Urinary bladder (tissue), 4 donors: ENCODE measurements around the gene NEO1. TPM values are rescaled to one million over a fixed set of nuclear protein-coding genes. Genes with fewer than 3 reads are reported as not detected.
"Not testable (repeated sequence)": the region's sequence is repeated elsewhere in the genome, so short reads cannot be mapped to it uniquely, and the experiment has no call there.

Experiments
- DNase-seq: peaks from one replicate; pipeline ENCODE4 v3.0.0-alpha.2; 2015; ENCODE audit errors: extremely low spot score
- H3K27ac ChIP-seq: one replicate; pipeline ENCODE4 v1.5.1; 2013; ENCODE audit warnings: low read depth, mild to moderate bottlenecking, moderate library complexity
- H3K36me3 ChIP-seq: one replicate; pipeline ENCODE4 v1.6.1; 2013; ENCODE audit warnings: mild to moderate bottlenecking, moderate library complexity; ENCODE audit not compliant: insufficient read depth
- H3K4me1 ChIP-seq: one replicate; pipeline ENCODE4 v1.6.1; 2013; ENCODE audit warnings: mild to moderate bottlenecking, moderate library complexity; ENCODE audit not compliant: insufficient read depth
- H3K4me3 ChIP-seq: one replicate; pipeline ENCODE4 v1.5.1; 2013; ENCODE audit warnings: low read depth, low read length
- WGBS: extraction: QIAGEN DNeasy Blood & Tissue Kit; methylation state at CpG from one replicate; pipeline ENCODE4 v1.1.7; 2013; 5-methylcytosine and 5-hydroxymethylcytosine counted together
- polyA plus RNA-seq: library from polyadenylated mRNA; stranded (reverse); fragments of 200-250 nt; gene quantifications from one replicate; pipeline ENCODE4 v1.2.3, GENCODE V29; 2013
- total RNA-seq: library from RNA; depleted of rRNA; stranded (reverse); fragments of >200 nt; gene quantifications from one replicate; pipeline ENCODE4 v1.2.3, GENCODE V29; 2014
- donor health status: healthy with polysubstance abuse.
- donor health status: healthy.

The NEO1 gene
- total and polyA plus RNA-seq, 2 donors, result 24.7 to 52.4 TPM

GRCh38 chr15:73143763-73144155 is 91.5 kb downstream of the NEO1 start:
- H3K36me3 ChIP-seq, result no peaks in the 10 kb centered on the region
- DNase-seq, result no peak
- no peak overlapping the region for H3K27ac ChIP-seq
- peaks cover 2% of the 10 kb centered on the region for H3K4me1 ChIP-seq
- H3K4me3 ChIP-seq, result no peak overlapping the region
- 88% methylated on average over 1 of the region's 1 CpG for WGBS

- no peak for DNase-seq
- H3K4me1 ChIP-seq, result no peaks in the 10 kb centered on the region
- no peaks in the 10 kb centered on the region for H3K36me3 ChIP-seq
- H3K4me3 ChIP-seq, result no peak overlapping the region
- H3K27ac ChIP-seq, result no peak overlapping the region
Observed at GRCh38 chr15:73146419-73146818, 94.2 kb downstream of the NEO1 start.

GRCh38 chr15:73150831-73151230 is 98.6 kb downstream of the NEO1 start:
- Histone ChIP-seq H3K4me1 (no peaks in the 10 kb centered on the region), H3K36me3 (peaks cover 2% of the 10 kb centered on the region), H3K4me3 (no peak overlapping the region), H3K27ac (no peak overlapping the region)
- WGBS, result 86% methylated on average over 2 of the region's 2 CpGs
- no peak for DNase-seq

GRCh38 chr15:73153024-73153423 is 100.8 kb downstream of the NEO1 start:
- Histone ChIP-seq H3K27ac (no peak overlapping the region), H3K4me1 (no peaks in the 10 kb centered on the region), H3K4me3 (no peak overlapping the region), H3K36me3 (peaks cover 2% of the 10 kb centered on the region)
- no peak for DNase-seq
- WGBS, result 100% methylated on average over 1 of the region's 1 CpG

- Histone ChIP-seq H3K27ac (no peak overlapping the region), H3K4me1 (no peaks in the 10 kb centered on the region), H3K4me3 (no peak overlapping the region), H3K36me3 (peaks cover 2% of the 10 kb centered on the region)
- no peak for DNase-seq
- 96% methylated on average over 5 of the region's 5 CpGs for WGBS
Observed at GRCh38 chr15:73153447-73153846, 101.2 kb downstream of the NEO1 start.

GRCh38 chr15:73156431-73157191 is 104.3 kb downstream of the NEO1 start:
- Histone ChIP-seq H3K36me3 (peaks cover 2% of the 10 kb centered on the region), H3K27ac (no peak overlapping the region), H3K4me3 (no peak overlapping the region), H3K4me1 (no peaks in the 10 kb centered on the region)
- no peak for DNase-seq
- 97% methylated on average over 3 of the region's 3 CpGs for WGBS

- H3K4me3 ChIP-seq, result no peak overlapping the region
- no peaks in the 10 kb centered on the region for H3K36me3 ChIP-seq
- 72% methylated on average over 1 of the region's 1 CpG for WGBS
- H3K27ac ChIP-seq, result no peak overlapping the region
- H3K4me1 ChIP-seq, result no peaks in the 10 kb centered on the region
- no peak for DNase-seq
Observed at GRCh38 chr15:73161546-73161945, 109.3 kb downstream of the NEO1 start.

- H3K27ac ChIP-seq, result no peak overlapping the region
- H3K36me3 ChIP-seq, result no peaks in the 10 kb centered on the region
- WGBS, result 95% methylated on average over 3 of the region's 3 CpGs
- H3K4me3 ChIP-seq, result no peak overlapping the region
- no peak for DNase-seq
- no peaks in the 10 kb centered on the region for H3K4me1 ChIP-seq
Observed at GRCh38 chr15:73165435-73165834, 113.2 kb downstream of the NEO1 start.

- Histone ChIP-seq H3K4me1 (no peaks in the 10 kb centered on the region), H3K36me3 (no peaks in the 10 kb centered on the region), H3K27ac (no peak overlapping the region), H3K4me3 (no peak overlapping the region)
- WGBS, result 96% methylated on average over 4 of the region's 4 CpGs
- DNase-seq, result no peak
Observed at GRCh38 chr15:73165844-73166243, 113.6 kb downstream of the NEO1 start.

GRCh38 chr15:73166711-73167110 is 114.4 kb downstream of the NEO1 start:
- not testable (repeated sequence) for H3K4me1 ChIP-seq, DNase-seq, H3K4me3 ChIP-seq, H3K36me3 ChIP-seq, H3K27ac ChIP-seq
- WGBS, result no CpG with 5 or more reads among the region's 1 CpG

- H3K4me1 ChIP-seq, result no peaks in the 10 kb centered on the region
Observed at GRCh38 chr15:73168487-73168886, 116.2 kb downstream of the NEO1 start.

GRCh38 chr15:73171711-73172110 is 119.4 kb downstream of the NEO1 start:
- WGBS, result 92% methylated on average over 9 of the region's 9 CpGs
- no peak for DNase-seq
- no peaks in the 10 kb centered on the region for H3K4me1 ChIP-seq
- H3K4me3 ChIP-seq, result no peak overlapping the region
- H3K27ac ChIP-seq, result no peak overlapping the region
- H3K36me3 ChIP-seq, result no peaks in the 10 kb centered on the region

More at GRCh38 chr15:73168487-73168886, 116.2 kb downstream of the NEO1 start:
- 96% methylated on average over 3 of the region's 3 CpGs for WGBS
- no peak for DNase-seq
- Histone ChIP-seq H3K27ac (no peak overlapping the region), H3K4me3 (no peak overlapping the region), H3K36me3 (no peaks in the 10 kb centered on the region)

- no peak overlapping the region for H3K27ac ChIP-seq
- no peaks in the 10 kb centered on the region for H3K36me3 ChIP-seq
- H3K4me1 ChIP-seq, result no peaks in the 10 kb centered on the region
- no peak for DNase-seq
- H3K4me3 ChIP-seq, result no peak overlapping the region
Observed at GRCh38 chr15:73172508-73172907, 120.2 kb downstream of the NEO1 start.

- Histone ChIP-seq H3K4me3 (no peak overlapping the region), H3K36me3 (no peaks in the 10 kb centered on the region), H3K4me1 (no peaks in the 10 kb centered on the region), H3K27ac (no peak overlapping the region)
- no peak for DNase-seq
- WGBS, result 90% methylated on average over 1 of the region's 1 CpG
Observed at GRCh38 chr15:73174171-73174570, 121.9 kb downstream of the NEO1 start.

- no peaks in the 10 kb centered on the region for H3K4me1 ChIP-seq
- H3K27ac ChIP-seq, result no peak overlapping the region
- H3K4me3 ChIP-seq, result no peak overlapping the region
- WGBS, result 72% methylated on average over 3 of the region's 3 CpGs
- no peaks in the 10 kb centered on the region for H3K36me3 ChIP-seq
- no peak for DNase-seq
Observed at GRCh38 chr15:73175382-73175781, 123.1 kb downstream of the NEO1 start.
